Superior temporal gyrus (tissue), 1 donor: Measurements from ENCODE around the gene ADAMTS16.

ENCODE experiments used
- DNase-seq: peaks from one replicate; pipeline ENCODE4 v3.0.0-alpha.2; 2016; ENCODE audit errors: extremely low spot score

Gene ADAMTS16

DNA sequence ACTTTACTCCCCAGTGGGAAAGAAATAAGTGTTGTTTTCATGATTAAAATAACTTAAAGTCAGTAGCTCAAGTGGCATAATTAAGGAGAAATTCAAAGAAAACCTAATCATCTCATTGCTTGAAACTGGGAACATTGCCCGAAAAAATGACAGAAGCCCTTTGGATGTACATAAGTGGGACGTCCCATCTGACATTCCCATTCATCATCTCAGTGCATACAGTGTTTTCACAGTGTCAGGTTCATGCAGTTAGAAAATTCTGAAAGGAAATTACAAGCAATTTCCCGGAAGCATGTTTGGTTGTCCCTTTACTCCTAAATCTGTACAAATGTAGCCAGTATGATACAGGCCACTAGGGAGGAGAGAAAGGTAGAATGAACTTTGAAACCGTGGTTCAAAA lies 95.6 kb downstream of the ADAMTS16 start:
- no peak for DNase-seq

DNA sequence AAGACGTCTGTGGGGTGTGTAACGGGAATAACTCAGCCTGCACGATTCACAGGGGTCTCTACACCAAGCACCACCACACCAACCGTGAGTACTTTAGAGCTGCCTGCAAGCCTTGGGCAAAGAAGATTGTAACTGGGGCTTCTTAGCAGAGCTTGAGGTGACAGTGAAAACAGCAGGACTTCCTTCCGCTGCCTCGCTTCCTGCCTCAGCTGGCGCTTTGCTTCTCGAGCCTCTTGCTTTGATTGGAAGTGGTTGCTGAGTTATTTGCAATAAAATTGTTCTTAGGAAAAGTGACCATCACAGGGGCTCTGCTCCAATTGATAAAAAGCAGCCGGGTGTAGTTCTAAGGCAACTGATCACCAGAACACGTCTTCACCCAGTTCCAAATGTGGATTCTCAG lies 99.1 kb downstream of the ADAMTS16 start:
- no peak for DNase-seq

DNA sequence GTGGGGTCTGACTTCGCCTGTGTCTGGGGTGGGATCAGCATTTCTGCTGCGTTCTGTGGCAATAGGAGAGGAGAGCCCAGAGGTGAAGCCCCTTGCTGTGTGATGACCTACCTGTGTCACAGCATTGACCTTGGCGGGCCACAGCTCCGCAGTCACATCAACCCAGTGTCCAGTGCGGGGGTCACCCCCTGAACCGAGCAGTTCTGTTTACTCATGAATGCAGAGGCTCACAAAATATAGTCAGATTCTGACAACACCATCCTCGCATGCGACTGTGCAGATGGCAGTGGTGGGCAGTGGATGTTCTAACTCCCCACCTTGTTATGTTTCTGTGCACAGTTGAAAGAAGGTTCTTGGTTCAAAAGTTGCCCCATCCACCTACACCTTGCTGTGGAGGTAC lies 100.1 kb downstream of the ADAMTS16 start:
- no peak for DNase-seq

DNA sequence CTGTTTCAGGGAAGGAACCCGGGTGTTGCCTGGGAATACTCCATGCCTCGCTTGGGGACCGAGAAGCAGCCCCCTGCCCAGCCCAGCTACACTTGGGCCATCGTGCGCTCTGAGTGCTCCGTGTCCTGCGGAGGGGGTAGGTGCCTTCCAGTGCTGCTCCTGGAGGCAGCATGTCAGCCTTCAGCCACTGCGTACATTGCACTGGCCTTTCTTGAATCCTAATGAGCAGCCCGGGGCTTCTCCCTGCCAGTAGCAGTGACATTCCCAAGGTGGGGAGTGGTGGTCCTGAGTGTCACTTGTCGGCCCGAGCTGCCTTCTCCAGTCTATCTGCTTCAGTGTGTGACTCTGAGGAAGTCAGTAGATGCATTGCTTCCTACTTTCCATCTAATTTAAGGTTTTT lies 101.9 kb downstream of the ADAMTS16 start:
- no peak for DNase-seq

DNA sequence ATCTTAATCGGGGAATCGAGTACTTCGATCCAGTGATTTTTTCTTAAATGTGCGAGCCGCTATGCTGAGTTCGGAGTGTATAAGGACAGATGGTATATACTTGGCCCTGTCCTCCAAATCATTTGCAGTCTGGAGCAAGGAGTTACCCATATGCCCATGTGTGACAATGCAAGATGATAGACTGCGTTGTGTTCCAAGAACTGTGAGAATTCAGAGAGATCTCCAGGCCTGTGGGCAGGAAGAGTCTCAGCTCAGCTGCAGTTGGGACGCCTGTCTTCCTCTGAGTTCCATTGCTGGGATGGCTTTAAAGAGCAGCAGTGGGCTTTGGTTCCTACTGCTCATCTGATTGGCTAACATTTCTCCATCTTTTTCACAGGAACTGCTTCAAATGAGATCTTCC lies 106.6 kb downstream of the ADAMTS16 start:
- DNase-seq, result peak; percentile 42

DNA sequence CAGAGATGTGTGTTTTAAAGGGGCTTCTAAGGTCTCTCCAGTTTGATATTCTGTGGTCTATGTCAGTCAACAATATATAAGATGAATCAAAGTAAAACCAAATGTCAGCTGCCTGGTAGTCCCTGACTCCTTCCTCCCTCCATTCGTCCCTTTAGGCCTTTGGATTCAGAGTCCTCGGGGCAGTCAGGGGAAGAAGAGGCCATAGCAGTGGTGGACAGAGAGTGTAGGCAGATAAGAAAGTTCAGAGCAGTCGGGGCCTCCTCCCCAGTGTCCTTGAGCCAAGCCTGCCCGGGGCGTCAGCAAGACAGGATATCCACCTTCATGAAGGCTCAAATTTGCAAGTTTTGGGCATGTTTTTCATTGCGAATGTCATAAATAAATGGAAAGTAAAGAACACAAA lies 110.6 kb downstream of the ADAMTS16 start:
- no peak for DNase-seq

DNA sequence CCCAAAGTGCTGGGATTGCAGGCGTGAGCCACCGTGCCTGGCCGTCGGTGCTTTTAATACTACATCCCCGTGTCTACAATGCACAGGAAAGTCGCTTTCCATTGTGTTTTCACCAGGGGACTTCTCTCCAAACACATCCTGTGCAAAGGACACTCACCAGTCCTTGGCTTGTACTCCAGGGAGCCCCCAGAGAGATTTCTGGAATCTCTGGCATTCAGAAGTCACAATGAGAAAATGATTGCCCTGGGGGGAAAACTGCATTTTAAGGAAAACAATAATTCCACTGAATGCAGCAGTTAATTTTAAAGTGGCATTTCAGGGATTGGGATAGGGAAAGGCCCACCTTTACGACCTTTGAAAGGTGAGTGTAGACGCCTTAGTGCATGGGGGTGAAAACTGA lies 112.0 kb downstream of the ADAMTS16 start:
- DNase-seq, result no peak

DNA sequence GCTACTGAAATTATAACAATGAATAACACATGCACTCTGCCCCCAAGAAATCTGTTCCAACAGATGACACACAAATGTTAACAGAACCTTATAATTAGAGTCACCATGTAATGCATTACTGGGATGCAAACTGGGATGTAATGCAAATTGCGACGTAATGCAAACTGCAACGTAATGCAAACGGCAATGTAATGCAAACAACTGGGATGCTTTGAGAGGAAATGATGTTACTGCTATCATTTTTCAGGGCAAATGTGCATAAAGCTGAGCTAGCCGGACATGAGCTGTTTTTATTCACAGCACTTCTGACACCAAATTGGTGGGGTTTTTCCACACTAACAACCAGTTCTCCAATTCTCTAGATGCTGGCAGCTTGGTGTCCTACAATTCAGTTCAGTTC lies 117.2 kb downstream of the ADAMTS16 start:
- no peak for DNase-seq

DNA sequence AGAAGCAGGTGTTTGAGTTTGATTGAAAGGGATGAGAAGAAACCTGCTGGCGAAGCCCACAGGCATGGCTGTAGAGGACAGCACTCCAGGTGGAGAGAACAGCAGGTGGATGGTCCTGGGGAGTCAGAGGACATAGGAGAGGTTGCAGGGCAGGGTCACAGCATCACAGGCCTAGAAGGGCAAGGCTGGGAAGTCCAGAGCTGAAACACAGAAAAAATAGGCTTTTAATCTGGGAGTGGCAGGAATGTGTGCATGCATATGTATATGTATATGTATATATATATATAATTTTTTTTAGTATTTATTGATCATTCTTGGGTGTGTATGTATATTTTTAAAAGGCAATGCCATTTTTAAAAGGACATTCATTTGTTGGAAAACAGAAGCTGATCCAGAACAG lies 118.4 kb downstream of the ADAMTS16 start:
- DNase-seq, result no peak

DNA sequence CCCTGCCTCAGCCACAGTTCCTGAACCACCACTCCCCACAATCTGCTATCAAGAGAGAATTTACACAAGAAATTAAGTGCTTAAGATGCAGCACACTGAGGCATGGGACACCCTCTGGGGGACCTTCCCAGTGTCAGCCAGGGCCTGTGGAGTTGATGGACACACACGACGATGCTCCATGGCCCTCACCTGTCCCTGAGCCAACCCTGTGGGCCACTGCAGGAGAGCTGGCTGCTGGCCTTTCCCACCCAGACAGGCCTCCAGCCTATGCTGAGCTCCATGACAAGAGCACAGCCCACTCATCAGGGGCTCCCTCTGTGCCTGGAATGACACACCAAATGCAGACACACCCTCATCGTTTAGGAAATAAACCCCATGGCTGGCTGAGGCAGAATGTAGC lies 124.6 kb downstream of the ADAMTS16 start:
- DNase-seq, result no peak

DNA sequence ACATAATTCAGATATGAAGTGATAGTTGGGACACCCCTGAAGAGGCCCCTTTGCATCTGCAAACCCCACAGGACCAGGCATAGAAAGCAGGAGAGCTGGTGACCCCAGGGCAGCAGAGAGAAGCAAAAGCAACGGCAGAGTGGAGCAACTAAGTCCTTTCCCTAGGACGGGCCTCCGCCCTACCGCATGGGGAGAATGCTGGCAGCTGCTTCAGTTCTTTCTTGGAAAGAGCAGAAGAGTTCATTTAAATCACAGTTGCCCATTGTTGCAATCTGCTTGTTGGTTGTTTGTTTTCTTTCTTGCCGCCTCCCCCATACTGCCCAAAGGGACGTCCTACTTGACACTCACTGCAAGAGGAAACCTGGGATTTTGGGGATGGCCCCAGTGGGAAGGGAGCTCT lies 126.2 kb downstream of the ADAMTS16 start:
- no peak for DNase-seq

DNA sequence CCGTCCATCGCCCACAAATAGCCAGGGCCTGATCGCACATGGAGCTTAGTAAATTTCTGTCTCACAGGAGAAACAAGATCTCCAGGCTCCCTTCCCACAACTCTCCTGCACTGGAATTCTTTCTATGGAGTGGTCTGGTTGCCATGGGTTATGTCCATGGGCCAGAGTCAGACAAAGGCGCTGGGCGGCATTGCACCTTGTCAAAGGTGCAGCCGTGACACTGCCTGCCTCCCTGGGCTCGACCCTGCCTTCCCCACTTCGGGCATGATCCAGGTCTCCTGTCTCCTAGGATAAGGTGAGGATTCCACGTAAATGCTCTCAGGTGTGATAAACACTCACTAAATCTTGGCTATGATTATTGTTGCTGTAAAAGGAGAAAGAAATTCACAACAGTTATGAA lies 130.0 kb downstream of the ADAMTS16 start:
- no peak for DNase-seq

DNA sequence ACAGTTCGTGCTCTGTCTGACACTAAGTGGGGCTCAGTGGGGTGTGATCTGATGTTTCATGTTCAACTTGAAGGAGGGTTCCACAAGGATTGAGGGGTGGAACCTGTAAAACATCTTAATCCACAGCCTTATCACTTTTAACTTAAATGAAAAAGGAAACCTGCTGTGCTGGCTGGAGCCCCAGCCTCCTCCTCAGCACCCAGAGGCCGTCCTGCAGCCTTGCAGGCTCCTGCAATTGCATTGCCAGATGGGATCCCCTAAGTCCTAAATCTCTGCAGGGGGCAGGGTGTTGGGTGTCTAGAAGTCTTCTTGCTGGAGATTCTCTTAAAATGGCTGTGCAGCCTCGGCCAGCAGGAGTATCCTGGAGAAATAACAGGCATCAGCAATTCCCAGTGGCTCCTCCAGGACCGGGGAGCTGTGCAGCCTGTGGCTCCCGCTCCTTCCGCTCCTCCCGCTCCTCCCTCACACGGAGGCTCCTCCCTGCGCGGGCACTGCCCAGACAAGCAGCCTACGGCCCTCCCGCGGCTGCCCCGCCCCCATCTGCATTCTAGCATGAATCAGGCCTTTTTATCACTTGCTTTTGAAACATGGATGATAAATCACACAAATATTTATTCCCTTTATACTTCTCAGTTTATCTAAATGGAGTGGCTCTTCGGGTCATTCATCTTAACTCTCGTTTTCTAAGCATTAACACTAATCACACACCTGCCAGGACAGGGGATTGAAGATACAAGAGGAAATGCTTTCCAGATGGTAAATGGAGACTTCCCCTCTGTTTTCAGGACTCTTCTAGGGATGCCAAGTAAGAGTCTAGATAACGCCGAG lies 131.0 kb downstream of the ADAMTS16 start:
- DNase-seq, result peak; percentile 62

DNA sequence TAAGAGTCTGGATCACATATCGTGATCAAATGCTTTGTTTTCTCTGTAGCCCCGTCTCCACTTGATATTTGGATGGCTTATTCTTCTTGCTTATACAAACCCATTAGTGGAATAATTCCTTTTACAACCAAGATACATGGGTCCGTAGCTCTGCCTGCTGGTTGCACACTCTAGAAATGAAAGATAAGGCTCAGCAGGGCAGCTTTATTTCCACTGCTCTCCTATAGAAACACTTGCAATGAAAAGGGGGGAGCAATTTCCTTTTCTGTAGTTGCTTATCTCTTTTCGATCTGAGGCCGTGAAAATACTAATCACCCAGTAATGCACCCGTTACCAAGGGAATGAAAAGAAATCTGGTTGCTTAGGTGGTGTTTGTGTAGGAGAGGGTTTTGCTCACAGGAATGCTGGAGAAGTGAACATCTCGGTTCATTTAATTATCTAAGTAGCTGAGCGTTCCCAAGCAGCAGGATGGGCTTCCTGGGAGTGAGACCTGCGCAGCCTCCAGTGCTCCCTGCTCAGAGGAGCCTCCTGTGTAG lies 131.7 kb downstream of the ADAMTS16 start:
- peak; percentile 35 for DNase-seq

DNA sequence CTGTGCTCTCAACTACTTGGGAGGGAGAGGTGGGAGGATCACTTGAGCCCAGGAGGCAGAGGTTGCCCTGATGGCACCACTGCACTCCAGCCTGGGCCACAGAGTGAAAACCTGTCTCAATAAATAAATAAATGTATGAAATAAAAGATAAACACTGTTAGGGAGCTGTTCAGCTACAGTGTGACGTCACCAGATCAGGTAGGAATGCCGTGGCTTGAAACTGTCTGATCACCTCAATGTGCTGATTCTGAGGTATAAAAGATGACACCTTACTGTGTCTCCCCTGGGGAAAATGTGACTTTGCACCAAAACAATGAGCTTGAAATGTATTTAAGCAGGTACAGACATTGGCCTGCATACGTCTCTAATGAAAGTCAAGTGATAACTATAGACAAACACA lies 133.3 kb downstream of the ADAMTS16 start:
- DNase-seq, result no peak

DNA sequence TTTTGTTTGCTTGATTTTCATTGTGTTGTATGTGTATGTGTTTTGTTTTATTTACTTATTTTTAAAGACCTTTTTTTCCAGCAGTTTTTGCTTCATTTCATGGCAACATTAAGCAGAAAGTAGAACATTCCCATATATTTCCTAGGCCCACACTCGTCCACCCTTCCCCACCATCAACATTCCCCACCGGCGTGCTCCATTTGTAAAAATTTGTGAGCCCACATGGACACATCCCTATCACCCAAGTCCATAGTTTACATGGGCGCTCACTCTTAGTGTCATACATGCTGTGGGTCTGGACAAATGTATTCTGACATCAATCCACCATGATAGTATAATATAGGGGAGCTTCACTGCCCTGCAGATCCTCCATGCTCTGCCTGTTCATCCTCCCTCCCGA lies 133.8 kb downstream of the ADAMTS16 start:
- DNase-seq, result no peak

DNA sequence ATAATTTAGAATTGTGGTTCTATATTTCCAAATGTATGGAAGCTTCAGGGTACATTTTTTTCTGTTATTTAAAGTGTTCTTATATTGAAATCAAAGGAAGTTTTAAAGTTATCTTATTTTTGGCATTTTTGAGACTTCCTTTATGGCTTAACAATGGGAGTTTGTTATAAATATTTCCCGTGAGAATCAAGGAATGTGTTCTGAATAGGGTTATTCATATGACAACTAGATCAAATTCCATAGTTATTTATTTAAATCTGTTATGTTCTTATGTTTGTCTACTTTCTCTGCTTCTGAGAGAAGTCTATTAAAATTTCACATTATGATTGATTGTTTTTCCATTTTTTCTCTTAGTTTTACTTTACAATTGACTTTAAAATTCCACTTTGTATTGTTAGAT lies 135.1 kb downstream of the ADAMTS16 start:
- no peak for DNase-seq

DNA sequence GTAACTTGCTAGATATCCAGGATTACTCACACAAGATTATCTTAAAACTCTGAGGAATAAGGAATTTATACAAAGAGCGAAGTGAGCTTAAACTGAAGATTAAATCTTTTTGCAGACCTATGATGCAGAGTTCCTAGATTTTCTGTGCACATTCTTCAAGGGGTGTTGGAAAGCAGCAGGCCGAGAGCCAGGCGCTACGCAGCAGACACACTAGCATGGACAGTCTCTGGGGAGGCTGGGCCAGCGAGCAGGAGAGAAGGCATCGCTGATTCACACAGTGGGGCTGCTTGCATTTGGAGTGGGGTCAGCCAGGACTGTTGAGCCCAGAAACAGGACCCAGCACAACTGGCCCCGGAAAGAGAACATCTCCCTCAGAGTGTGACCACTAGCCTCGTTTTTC lies 136.3 kb downstream of the ADAMTS16 start:
- DNase-seq, result no peak

DNA sequence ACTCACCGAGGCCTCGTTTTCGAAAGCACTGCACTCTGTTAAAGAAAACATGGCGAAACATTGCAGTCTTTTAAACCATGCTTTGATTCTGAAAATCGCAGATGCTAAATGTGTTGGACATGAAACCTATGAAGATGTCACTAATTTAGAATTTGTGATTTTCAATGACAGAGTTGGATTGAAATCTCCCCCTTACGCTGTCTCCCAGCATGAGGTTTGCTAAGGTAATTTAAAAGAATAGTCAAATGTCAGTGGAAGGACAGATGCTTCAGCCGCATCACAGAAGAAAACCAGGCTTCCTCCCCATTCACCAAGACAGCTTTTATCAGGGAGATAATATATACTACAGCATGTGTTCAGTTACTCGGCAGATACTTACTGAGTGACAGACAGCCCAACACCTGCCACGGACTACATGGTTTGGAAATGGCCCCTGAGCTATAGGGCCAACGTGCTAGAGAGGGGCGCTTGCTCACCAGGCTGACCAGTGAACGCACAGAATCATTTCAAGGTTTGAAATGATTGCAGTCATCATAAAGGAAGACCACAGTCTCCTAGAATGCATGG lies 136.9 kb downstream of the ADAMTS16 start:
- DNase-seq, result no peak

DNA sequence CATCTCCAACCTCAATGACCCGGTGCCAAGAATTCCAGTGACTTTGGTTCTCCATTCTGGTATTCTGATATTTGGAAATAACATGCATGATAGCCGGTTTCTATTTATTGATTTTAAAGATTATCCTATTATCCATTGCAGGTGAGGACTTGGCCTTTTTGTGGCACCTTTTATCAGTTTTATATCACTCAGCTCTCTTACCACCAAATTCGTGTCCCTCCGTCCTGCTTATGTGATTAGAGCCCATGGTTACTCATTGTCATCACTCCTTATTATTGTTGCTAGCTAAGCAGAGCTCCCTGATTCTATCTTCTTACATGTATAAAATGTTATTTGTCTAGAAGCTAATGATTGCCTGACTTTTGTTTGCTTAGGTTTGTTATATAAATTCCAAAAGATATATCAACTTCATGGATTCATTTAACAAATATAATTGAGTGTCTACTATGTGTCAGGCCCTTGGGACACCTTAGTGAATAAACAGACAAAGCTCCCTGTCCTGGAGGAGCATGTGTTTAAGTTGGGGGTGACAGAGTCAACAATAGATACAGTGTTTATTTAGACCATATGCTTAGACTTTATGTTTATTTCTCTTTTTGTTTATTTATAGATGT lies 138.2 kb downstream of the ADAMTS16 start:
- no peak for DNase-seq

DNA sequence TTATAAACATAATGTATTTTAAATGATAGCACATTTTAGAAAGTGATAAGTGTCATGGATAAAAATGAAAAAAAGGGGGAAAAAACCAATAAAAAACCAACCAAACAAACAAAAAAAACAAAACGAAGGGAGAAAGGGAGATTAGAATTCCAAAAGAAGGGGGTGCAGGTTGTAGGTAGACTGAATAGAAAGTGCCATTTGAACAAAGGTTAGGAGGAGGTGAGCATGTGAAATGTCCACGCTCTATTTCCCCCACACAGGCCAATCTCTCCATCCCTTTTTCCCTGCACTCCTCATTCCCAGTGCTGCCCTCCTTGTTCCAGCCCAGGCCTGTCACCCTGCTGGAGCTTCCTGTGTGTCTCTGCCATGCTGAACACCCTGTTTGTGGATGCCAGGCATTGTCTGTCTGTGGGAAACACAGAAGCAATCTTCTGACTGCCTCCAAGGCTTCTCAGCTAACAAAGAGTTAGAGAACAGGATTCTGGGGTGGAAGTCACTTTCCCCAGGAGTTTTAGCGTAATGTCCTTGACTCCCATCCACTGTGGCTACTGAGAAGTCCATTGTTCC lies 138.8 kb downstream of the ADAMTS16 start:
- no peak for DNase-seq

DNA sequence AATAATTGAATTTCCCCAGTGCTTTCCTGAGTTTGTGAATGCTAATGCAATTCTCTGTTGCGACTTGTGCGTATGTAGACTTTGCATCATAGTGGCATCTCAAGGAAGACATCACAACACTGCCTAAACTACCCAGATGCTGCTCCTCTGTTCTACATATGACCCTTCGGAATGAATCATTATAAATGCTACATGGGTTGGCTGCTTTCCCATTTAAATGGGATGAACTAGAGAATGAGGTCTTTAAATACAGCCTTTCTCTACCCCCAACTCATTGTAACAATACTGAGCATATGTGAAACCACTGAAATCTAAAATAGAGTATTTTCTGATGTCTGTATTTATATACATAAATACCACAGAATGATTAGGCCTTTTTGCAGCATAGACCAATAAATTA lies 145.8 kb downstream of the ADAMTS16 start:
- DNase-seq, result no peak

DNA sequence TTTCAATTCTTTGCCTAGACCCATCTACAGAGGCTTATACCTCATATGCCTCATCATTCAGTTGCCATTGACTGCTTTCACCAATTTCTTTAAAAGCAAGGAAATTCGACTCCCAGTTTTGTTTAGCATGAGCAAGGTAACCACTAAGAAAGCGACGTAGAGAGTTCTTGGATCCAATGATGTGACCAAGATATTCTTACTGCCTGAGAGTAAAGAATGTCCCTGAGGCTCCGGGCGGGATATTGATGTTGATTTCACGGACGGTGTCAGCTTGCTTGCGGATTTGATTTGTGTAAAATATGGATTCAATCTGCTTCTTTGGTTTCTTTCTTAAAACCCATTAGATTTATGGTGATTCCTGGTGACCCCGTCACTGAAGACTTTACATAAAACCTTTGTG lies 147.3 kb downstream of the ADAMTS16 start:
- DNase-seq, result no peak
